K562 (cell line): Measurements from ENCODE around the gene DEFB124. TPM values are rescaled to one million over a fixed set of nuclear protein-coding genes. Genes with fewer than 3 reads are reported as not detected.
A peak's percentile ranks its signal among the peaks of the same experiment; 100 is the strongest.

Experiments used
- ATAC-seq: fragments of 200-7000 bp; cut with Tn5 transposase; 3 replicates; pipeline ENCODE4 v1.9.1; 2020; ENCODE audit warnings: moderate library complexity
- BruUV-seq: library from RNA; stranded (reverse); fragments of 400-500 nt; replicated peaks from 2 replicates; lab custom pipeline; 2021; lab: Mats Ljungman, UMichigan
- CTCF ChIA-PET: fragments of 300-600 bp; formaldehyde crosslinking; extraction: SDS; loops from one replicate; lab custom pipeline; 2021; ENCODE audit warnings: low intra/inter-chr PET ratio; lab: Yijun Ruan, JAX
- POLR2A ChIA-PET: fragments of 300-600, 350-650 bp; sonication (Branson Sonifier 250); formaldehyde crosslinking; extraction: SDS; loops from one replicate; lab custom pipeline; 2021; ENCODE audit warnings: antibody characterized with exemption, inconsistent platforms; lab: Yijun Ruan, JAX
- DNase-seq, 4 experiments: peaks; one replicate each; pipeline versions ENCODE4 v3.0.0 to v3.0.0-alpha.2; 2011 to 2018; ENCODE audit warnings: low spot score in 3 of 4, mixed read lengths in 3 of 4; ENCODE audit errors: extremely low read depth in 1 of 4
- FAIRE-seq: peaks from 2 replicates; lab custom pipeline; 2011; peaks lifted over from hg19 to GRCh38; lab: Jason Lieb, UNC
- H2AFZ ChIP-seq: 2 replicates; pipeline ENCODE4 v1.6.0; 2011; ENCODE audit warnings: low read depth, low read length, control low read depth, inconsistent platforms
- H3K27ac ChIP-seq: fragments of 200-600 bp; 3 replicates; pipeline ENCODE4 v1.8.0; 2011; ENCODE audit warnings: low read depth, mild to moderate bottlenecking, control low read depth, inconsistent platforms, low read length, moderate library complexity, mixed read lengths; ENCODE audit errors: extremely low read depth
- H3K27me3 ChIP-seq, 2 experiments: fragments of 300-600 bp in 1 of 2; 2 replicates in 1 of 2; 3 replicates in 1 of 2; pipeline versions ENCODE4 v1.6.0 to v1.8.0; 2011; ENCODE audit warnings: inconsistent platforms in 2 of 2, low read length in 2 of 2, mild to moderate bottlenecking in 1 of 2, mixed read lengths in 1 of 2, moderate library complexity in 1 of 2; ENCODE audit not compliant: control insufficient read depth in 2 of 2, insufficient read depth in 2 of 2
- H3K36me3 ChIP-seq: fragments of 300-600 bp; 3 replicates; pipeline ENCODE4 v1.8.0; 2011; ENCODE audit warnings: mild to moderate bottlenecking, low read length, inconsistent platforms; ENCODE audit not compliant: control insufficient read depth, insufficient read depth
- H3K4me1 ChIP-seq, 2 experiments: fragments of 200-600 bp in 1 of 2; replicated peaks in 1 of 2; 2 replicates in 1 of 2; 3 replicates in 1 of 2; pipeline versions ENCODE4 v1.5.1 to v1.8.0; 2011; ENCODE audit warnings: inconsistent platforms in 2 of 2, low read length in 2 of 2, mild to moderate bottlenecking in 1 of 2, mixed read lengths in 1 of 2, moderate library complexity in 1 of 2; ENCODE audit not compliant: control insufficient read depth in 2 of 2, insufficient read depth in 2 of 2
- H3K4me2 ChIP-seq: 2 replicates; pipeline ENCODE4 v1.6.1; 2011; ENCODE audit warnings: low read length, control low read depth, inconsistent platforms, mixed read lengths; ENCODE audit not compliant: insufficient read depth
- H3K4me3 ChIP-seq: fragments of 200-600 bp; sonication (generic), shearing (Covaris generic); 2 replicates; pipeline ENCODE4 v1.5.1; 2016; ENCODE audit warnings: control low read depth, inconsistent platforms
- H3K79me2 ChIP-seq: fragments of 200-600 bp; 3 replicates; pipeline ENCODE4 v1.8.0; 2011; ENCODE audit warnings: low read length, inconsistent platforms; ENCODE audit not compliant: control insufficient read depth, insufficient read depth
- H3K9ac ChIP-seq, 2 experiments: 2 replicates each; pipeline versions ENCODE4 v1.6.0 to v1.6.1; 2011; ENCODE audit warnings: low read depth in 2 of 2, low read length in 2 of 2, control low read depth in 1 of 2, inconsistent platforms in 1 of 2, mild to moderate bottlenecking in 1 of 2, mixed read lengths in 1 of 2; ENCODE audit not compliant: insufficient read depth in 1 of 2
- H3K9me1 ChIP-seq: one replicate; pipeline ENCODE4 v1.6.0; 2011; ENCODE audit warnings: inconsistent platforms, mild to moderate bottlenecking, low read length, moderate library complexity; ENCODE audit not compliant: control insufficient read depth, insufficient read depth
- H3K9me3 ChIP-seq: replicated peaks from 2 replicates; pipeline ENCODE4 v1.5.1; 2011; ENCODE audit warnings: low read depth, low read length, inconsistent platforms; ENCODE audit not compliant: control insufficient read depth, insufficient read depth
- H4K20me1 ChIP-seq: replicated peaks from 2 replicates; pipeline ENCODE4 v1.6.1; 2011; ENCODE audit warnings: low read length, inconsistent platforms, mixed read lengths; ENCODE audit not compliant: control insufficient read depth, insufficient read depth
- BMI1 ChIP-seq: fragments of 150-350 bp; IDR thresholded peaks from 2 replicates; pipeline ENCODE4 v1.6.1; 2014; ENCODE audit warnings: low read length
- DDX20 ChIP-seq: fragments of 450-650 bp; IDR thresholded peaks from 2 replicates; pipeline ENCODE4 v1.6.1; 2016; ENCODE audit warnings: missing genetic modification characterization, low read depth, mild to moderate bottlenecking, missing compliant biosample characterization, moderate library complexity
- GTF2B ChIP-seq: IDR thresholded peaks from 2 replicates; pipeline ENCODE4 v1.6.1; 2011; ENCODE audit not compliant: insufficient read length; ENCODE audit errors: extremely low read depth
- MAFF ChIP-seq: IDR thresholded peaks from 2 replicates; pipeline ENCODE4 v1.6.1; 2012; ENCODE audit warnings: low read length, improper control_type of control experiment
- MBD2 ChIP-seq: sonication (generic); IDR thresholded peaks from 2 replicates; pipeline ENCODE4 v1.6.1; 2016; ENCODE audit warnings: low read depth, borderline replicate concordance
- MYNN ChIP-seq, 2 experiments: sonication (generic); formaldehyde crosslinking in 1 of 2; IDR thresholded peaks; 2 replicates each; pipeline versions ENCODE4 v1.5.0 to v1.6.1; 2016 to 2020; ENCODE audit warnings: antibody characterized with exemption in 1 of 2, missing genetic modification reagents in 1 of 2
- NEUROD1 ChIP-seq: fragments of 150-350 bp; IDR thresholded peaks from 2 replicates; pipeline ENCODE4 v1.6.1; 2014; ENCODE audit warnings: borderline replicate concordance, low read length, low read depth; ENCODE audit not compliant: partially characterized antibody
- RBM22 ChIP-seq: fragments of 200-400 bp; formaldehyde crosslinking; IDR thresholded peaks from 2 replicates; pipeline ENCODE4 v1.6.1; 2018; ENCODE audit warnings: low read length, low read depth; ENCODE audit not compliant: poor library complexity, severe bottlenecking
- RFX1 ChIP-seq: fragments of 450-650 bp; IDR thresholded peaks from 2 replicates; pipeline ENCODE4 v1.6.1; 2016; ENCODE audit warnings: mild to moderate bottlenecking, moderate library complexity
- SFPQ ChIP-seq: fragments of 200-400 bp; formaldehyde crosslinking; IDR thresholded peaks from 2 replicates; pipeline ENCODE4 v1.6.1; 2017; ENCODE audit warnings: mild to moderate bottlenecking, low read depth, low read length, moderate library complexity
- SIX5 ChIP-seq, 2 experiments: IDR thresholded peaks; 2 replicates each; pipeline ENCODE4 v1.6.1; 2011; ENCODE audit warnings: low read length in 2 of 2, borderline replicate concordance in 1 of 2, low read depth in 1 of 2, mild to moderate bottlenecking in 1 of 2, moderate library complexity in 1 of 2; ENCODE audit not compliant: insufficient read depth in 1 of 2
- SMARCA5 ChIP-seq: fragments of 450-650 bp; IDR thresholded peaks from 2 replicates; pipeline ENCODE4 v1.6.1; 2016
- ZNF239 ChIP-seq: fragments of 250-450 bp; sonication (Bioruptor Pico); IDR thresholded peaks from 2 replicates; pipeline ENCODE4 v1.4.0; 2020; ENCODE audit warnings: mild to moderate bottlenecking
- WGBS: fragments of 100-300 bp; shearing (Covaris generic); methylation state at CpG from one replicate; pipeline ENCODE4 v1.1.6; 2016; ENCODE audit warnings: low coverage, mixed read lengths; ENCODE audit not compliant: insufficient coverage; ENCODE audit errors: missing lambda C conversion rate; 5-methylcytosine and 5-hydroxymethylcytosine counted together
- in situ Hi-C: fragments of 300-500 bp; cut with MboI; formaldehyde crosslinking; loops from 4 replicates; pipeline ENCODE4 v1.15.0; 2018; ENCODE audit warnings: inconsistent platforms, mixed read lengths
- intact Hi-C: fragments of 100-400 bp; cut with micrococcal nuclease; formaldehyde crosslinking; loops from 2 replicates; pipeline ENCODE4 v1.14.2; 2022
- polyA plus RNA-seq, 8 experiments: library from polyadenylated mRNA; depleted of rRNA in 4 of 8; stranded (reverse) in 5 of 8; unstranded in 3 of 8; fragments of >200 nt; fragmentation: Nextera tagmentation in 2 of 8; fragmentation: Illumina TruSeq in 1 of 8; extraction: Ambion mirVana in 2 of 8; extraction: Trizol in 1 of 8; gene quantifications; 2 replicates each; pipeline versions ENCODE4 v1.2.1 to v1.2.3, GENCODE V29; 2011 to 2014; ENCODE audit warnings: inconsistent platforms in 1 of 8, missing spikeins in 1 of 8
- total RNA-seq, 7 experiments: library from RNA; depleted of rRNA in 6 of 7; stranded (reverse); fragments of >200 nt in 6 of 7; fragmentation: Illumina TruSeq in 2 of 7; extraction: Trizol in 2 of 7; gene quantifications; 2 replicates each; pipeline versions ENCODE4 v1.2.1 to v1.2.3, GENCODE V29; 2011 to 2021; ENCODE audit warnings: low replicate concordance in 1 of 7
- TF ChIP-seq, protein P1 (sequence below): fragments of 250-450 bp; sonication (Bioruptor Pico); IDR thresholded peaks from 2 replicates; pipeline ENCODE4 v1.4.0; 2020; ENCODE audit warnings: mild to moderate bottlenecking, moderate library complexity

DEFB124 gene
- total and polyA plus RNA-seq, 9 of the 15 experiments (the other 6 are each of a cell fraction or from before 2014, with no cell fraction given) = not detected

GRCh38 chr20:31497838-31498540 lies 23.1 kb upstream of the DEFB124 start:
- no peak overlapping the region for H3K27ac ChIP-seq
- CTCF ChIA-PET = no interaction called here
- no TSS peak for BruUV-seq
- no peak for ATAC-seq
- FAIRE-seq = no peak
- H3K4me2 ChIP-seq = no peak overlapping the region
- no peak overlapping the region for H3K9ac ChIP-seq
- H2AFZ ChIP-seq = no peak overlapping the region
- peaks cover under 1 to 8% of the 10 kb centered on the region in 2 experiments; a peak in 2 of 5 replicates for H3K27me3 ChIP-seq
- no peaks in the 10 kb centered on the region for H3K9me3 ChIP-seq
- H3K36me3 ChIP-seq = no peaks in the 10 kb centered on the region
- 4% methylated on average over 5 of the region's 6 CpGs for WGBS
- H3K4me3 ChIP-seq = no peak overlapping the region
- DNase-seq = peak; percentile 38 to 76 (median 59)
- intact Hi-C loops (no loop called here), in situ Hi-C loops (loop anchor here (10.0 kb wide), 1 partner anchor 183 kb away; no protein-coding TSS in a partner anchor)
- H3K4me1 ChIP-seq = peaks cover 0 to 5% of the 10 kb centered on the region in 2 experiments; a peak in 2 of 5 replicates
- H3K79me2 ChIP-seq = no peaks in the 10 kb centered on the region
- H3K9me1 ChIP-seq = no peaks in the 10 kb centered on the region
- POLR2A ChIA-PET = no interaction called here
- H4K20me1 ChIP-seq = no peaks in the 10 kb centered on the region
- TF ChIP-seq BMI1 (peak; percentile 97), DDX20 (tag) (no peak), SMARCA5 (no peak), RFX1 (peak; percentile 99), ZNF239 (CRISPR knock-in tag) (no peak), MAFF (no peak), GTF2B (no peak), SIX5 (IDR thresholded peaks at IDR 0.05; ENCODE audit: borderline replicate concordance in 1 of 2, insufficient read depth in 1 of 2, low read depth in 1 of 2, low read length in 2 of 2) (0 out of 4 replicates have a peak, but pooled peaks of 1 of the 2 experiments have one; percentile 17), SFPQ (no peak), NEUROD1 (peak; percentile 96), MBD2 (0 out of 2 replicates have a peak, but pooled peaks have one; percentile 39), RBM22 (peak; percentile 27), MYNN (IDR thresholded peaks at IDR 0.05) (peak; percentile 87; the same call in 1 of the 2 replicates), MYNN (CRISPR knock-in tag; IDR thresholded peaks at IDR 0.05) (no peak)
- TF ChIP-seq, protein P1, sequence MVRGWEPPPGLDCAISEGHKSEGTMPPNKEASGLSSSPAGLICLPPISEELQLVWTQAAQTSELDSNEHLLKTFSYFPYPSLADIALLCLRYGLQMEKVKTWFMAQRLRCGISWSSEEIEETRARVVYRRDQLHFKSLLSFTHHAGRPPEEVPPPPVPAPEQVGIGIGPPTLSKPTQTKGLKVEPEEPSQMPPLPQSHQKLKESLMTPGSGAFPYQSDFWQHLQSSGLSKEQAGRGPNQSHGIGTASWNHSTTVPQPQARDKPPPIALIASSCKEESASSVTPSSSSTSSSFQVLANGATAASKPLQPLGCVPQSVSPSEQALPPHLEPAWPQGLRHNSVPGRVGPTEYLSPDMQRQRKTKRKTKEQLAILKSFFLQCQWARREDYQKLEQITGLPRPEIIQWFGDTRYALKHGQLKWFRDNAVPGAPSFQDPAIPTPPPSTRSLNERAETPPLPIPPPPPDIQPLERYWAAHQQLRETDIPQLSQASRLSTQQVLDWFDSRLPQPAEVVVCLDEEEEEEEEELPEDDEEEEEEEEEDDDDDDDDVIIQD (CRISPR knock-in tag) = no peak
